HG02970 (cell line): ENCODE measurements around the gene TMEM217.
"Not testable (repeated sequence)": the region's sequence is repeated elsewhere in the genome, so short reads cannot be mapped to it uniquely, and the experiment has no call there.

ENCODE experiments used
- ATAC-seq: cut with Tn5 transposase; IDR thresholded peaks from one replicate; pipeline ENCODE4 v1.9.1; 2021; ENCODE audit warnings: mild to moderate bottlenecking, moderate library complexity, moderate number of reproducible peaks; ENCODE audit not compliant: unreplicated experiment, low FRiP score

Gene TMEM217

GRCh38 chr6:37221585-37222124, 36.3 kb downstream of the TMEM217 start:
- no peak for ATAC-seq

- ATAC-seq = no peak
Observed at GRCh38 chr6:37218511-37218910, 39.4 kb downstream of the TMEM217 start.

- ATAC-seq = no peak
Observed at GRCh38 chr6:37218061-37218460, 39.9 kb downstream of the TMEM217 start.

GRCh38 chr6:37212268-37212667, 45.7 kb downstream of the TMEM217 start:
- ATAC-seq = no peak

GRCh38 chr6:37210313-37210968, 47.5 kb downstream of the TMEM217 start:
- no peak for ATAC-seq

GRCh38 chr6:37209461-37210205, 48.3 kb downstream of the TMEM217 start:
- ATAC-seq = no peak

GRCh38 chr6:37208793-37209192, 49.2 kb downstream of the TMEM217 start:
- no peak for ATAC-seq

- no peak for ATAC-seq
Observed at GRCh38 chr6:37207903-37208456, 50.0 kb downstream of the TMEM217 start.

- ATAC-seq = no peak
Observed at GRCh38 chr6:37206622-37207021, 51.3 kb downstream of the TMEM217 start.

GRCh38 chr6:37205997-37206340, 52.0 kb downstream of the TMEM217 start:
- no peak for ATAC-seq

GRCh38 chr6:37205175-37205996, 52.6 kb downstream of the TMEM217 start:
- ATAC-seq = no peak

- no peak for ATAC-seq
Observed at GRCh38 chr6:37204014-37204751, 53.8 kb downstream of the TMEM217 start.

- ATAC-seq = no peak
Observed at GRCh38 chr6:37202788-37203491, 55.0 kb downstream of the TMEM217 start.

GRCh38 chr6:37201726-37202125, 56.2 kb downstream of the TMEM217 start:
- no peak for ATAC-seq

GRCh38 chr6:37200085-37200484, 57.9 kb downstream of the TMEM217 start:
- no peak for ATAC-seq

GRCh38 chr6:37196451-37196850, 61.5 kb downstream of the TMEM217 start:
- ATAC-seq = not testable (repeated sequence)

GRCh38 chr6:37194886-37195285, 63.1 kb downstream of the TMEM217 start:
- not testable (repeated sequence) for ATAC-seq

- no peak for ATAC-seq
Observed at GRCh38 chr6:37192666-37193065, 65.3 kb downstream of the TMEM217 start.

GRCh38 chr6:37190159-37190535, 67.8 kb downstream of the TMEM217 start:
- no peak for ATAC-seq
